Keratinocyte (primary cell): ENCODE results near the gene ATP6V1G3.

Experiments used
- CTCF ChIP-seq, 3 experiments: IDR thresholded peaks in 1 of 3; conservative IDR thresholded peaks in 1 of 3; optimal IDR thresholded peaks in 1 of 3; 2 replicates in 2 of 3; 3 replicates in 1 of 3; pipeline versions ENCODE3 to v1.5.1; 2011; ENCODE audit warnings: low read length in 3 of 3, mild to moderate bottlenecking in 3 of 3, moderate library complexity in 2 of 3, control low read depth in 1 of 3, inconsistent platforms in 1 of 3; ENCODE audit not compliant: insufficient read depth in 2 of 3; ENCODE audit errors: extremely low read depth in 1 of 3
- EZH2 ChIP-seq: IDR thresholded peaks from one replicate; pipeline ENCODE4 v1.6.1; 2012; ENCODE audit warnings: inconsistent platforms, mild to moderate bottlenecking, low read length, moderate library complexity

DNA sequence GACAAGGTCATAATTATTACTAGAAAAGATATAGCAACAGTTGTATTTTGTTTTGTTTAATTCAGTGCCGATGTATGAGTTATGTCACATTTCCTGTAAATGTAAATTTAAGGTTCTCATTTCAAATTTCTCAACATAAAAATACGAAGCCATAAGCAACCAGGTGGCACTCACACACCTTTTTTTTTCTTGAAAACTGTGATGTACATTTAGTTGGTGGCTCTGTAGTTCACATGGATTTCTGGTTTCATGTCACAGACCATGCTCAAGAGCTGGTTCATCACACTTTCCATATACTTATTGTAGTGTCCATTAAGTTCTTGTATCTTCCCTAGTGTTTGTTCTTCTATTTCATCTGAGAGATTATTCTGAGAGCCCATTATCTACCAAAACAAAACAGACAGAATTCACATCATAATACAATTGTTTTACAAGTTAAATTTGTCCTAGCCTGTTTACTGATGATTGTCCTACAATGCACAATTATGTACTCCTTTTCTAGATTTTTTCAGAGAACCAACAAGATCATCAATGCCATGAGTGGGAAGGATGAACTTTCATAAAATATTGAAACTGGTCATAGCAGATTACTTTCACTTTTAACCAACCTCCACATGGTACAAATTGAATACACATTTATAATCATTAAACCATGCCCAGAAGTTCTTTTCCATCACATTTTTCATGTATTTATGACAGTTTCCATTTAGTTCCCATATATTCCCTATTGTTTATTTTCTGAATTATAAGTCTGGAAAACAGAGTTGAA, 17.1 kb downstream of the ATP6V1G3 start:
- TF ChIP-seq CTCF (optimal IDR thresholded peaks at IDR 0.05 in 1 of 3, IDR thresholded peaks at IDR 0.05 in 1 of 3, conservative IDR thresholded peaks at IDR 0.05 in 1 of 3; ENCODE audit: extremely low read depth in 1 of 3, insufficient read depth in 2 of 3, low read length in 3 of 3) (no peak), EZH2 (no peak)
